ELF-1 (cell line): ENCODE measurements around the gene SNED1.
"Not testable (repeated sequence)": the region's sequence is repeated elsewhere in the genome, so short reads cannot be mapped to it uniquely, and the experiment has no call there.

Source experiments
- DNase-seq: peaks from one replicate; pipeline ENCODE4 v3.0.0-alpha.2; 2016; ENCODE audit warnings: low read depth, low spot score

The SNED1 gene

GRCh38 chr2:241084856-241085444 lies 86.5 kb downstream of the SNED1 start:
- no peak for DNase-seq

GRCh38 chr2:241087420-241088268 lies 89.2 kb downstream of the SNED1 start:
- no peak for DNase-seq

GRCh38 chr2:241088376-241088775 lies 90.0 kb downstream of the SNED1 start:
- no peak for DNase-seq

- DNase-seq = no peak
Measured at GRCh38 chr2:241088791-241089732, 90.6 kb downstream of the SNED1 start.

- no peak for DNase-seq
Measured at GRCh38 chr2:241091201-241091600, 92.8 kb downstream of the SNED1 start.

- no peak for DNase-seq
Measured at GRCh38 chr2:241091734-241092445, 93.5 kb downstream of the SNED1 start.

- DNase-seq = no peak
Measured at GRCh38 chr2:241092677-241093076, 94.3 kb downstream of the SNED1 start.

- DNase-seq = not testable (repeated sequence)
Measured at GRCh38 chr2:241093133-241093781, 94.8 kb downstream of the SNED1 start.

GRCh38 chr2:241094172-241094571 lies 95.8 kb downstream of the SNED1 start:
- no peak for DNase-seq

- no peak for DNase-seq
Measured at GRCh38 chr2:241094924-241095420, 96.6 kb downstream of the SNED1 start.

GRCh38 chr2:241095594-241096290 lies 97.3 kb downstream of the SNED1 start:
- no peak for DNase-seq

- DNase-seq = no peak
Measured at GRCh38 chr2:241096979-241097378, 98.6 kb downstream of the SNED1 start.

- DNase-seq = no peak
Measured at GRCh38 chr2:241099246-241099645, 100.8 kb downstream of the SNED1 start.

- peak; percentile 89 for DNase-seq
Measured at GRCh38 chr2:241102239-241102803, 103.9 kb downstream of the SNED1 start, which contains the start of gene MTERF4. Gene MTERF4, minus strand, starts transcription at chr2:241102287. Its CDS starts 14 bp downstream, at chr2:241102273.

GRCh38 chr2:241103176-241103595 lies 104.8 kb downstream of the SNED1 start:
- DNase-seq = no peak

- DNase-seq = not testable (repeated sequence)
Measured at GRCh38 chr2:241104611-241105010, 106.2 kb downstream of the SNED1 start.

GRCh38 chr2:241105641-241106040 lies 107.2 kb downstream of the SNED1 start:
- no peak for DNase-seq

GRCh38 chr2:241107031-241107783 lies 108.8 kb downstream of the SNED1 start:
- no peak for DNase-seq
